Loucy (cell line): ENCODE results near the gene WNT9A.

Experiments used
- H2AFZ ChIP-seq: fragments of 200-600 bp; sonication (generic); 2 replicates; pipeline ENCODE4 v1.6.0; 2016; ENCODE audit warnings: antibody characterized with exemption, mild to moderate bottlenecking, low read length, moderate library complexity
- H3F3A ChIP-seq: fragments of 200-600 bp; 2 replicates; pipeline ENCODE4 v1.6.0; 2016; ENCODE audit warnings: antibody characterized with exemption, low read depth, mild to moderate bottlenecking
- H3K27me3 ChIP-seq: fragments of 200-600 bp; sonication (generic); 2 replicates; pipeline ENCODE4 v1.6.1; 2014; ENCODE audit warnings: low read length, mild to moderate bottlenecking; ENCODE audit not compliant: insufficient read depth, poor library complexity, severe bottlenecking
- H3K36me3 ChIP-seq: fragments of 200-600 bp; sonication (generic); 2 replicates; pipeline ENCODE4 v1.6.1; 2016; ENCODE audit warnings: low read length; ENCODE audit not compliant: insufficient read depth
- H3K4me1 ChIP-seq: fragments of 200-600 bp; sonication (generic); 2 replicates; pipeline ENCODE4 v1.5.1; 2014; ENCODE audit warnings: low read length, mild to moderate bottlenecking; ENCODE audit not compliant: insufficient read depth, poor library complexity, severe bottlenecking
- H3K4me2 ChIP-seq: fragments of 200-600 bp; sonication (generic); 2 replicates; pipeline ENCODE4 v1.6.0; 2014; ENCODE audit warnings: antibody characterized with exemption, low read length, low read depth, mild to moderate bottlenecking; ENCODE audit not compliant: poor library complexity, severe bottlenecking
- H3K4me3 ChIP-seq: fragments of 200-600 bp; sonication (generic); 2 replicates; pipeline ENCODE4 v1.5.1; 2014; ENCODE audit warnings: low read length, mild to moderate bottlenecking, mixed read lengths; ENCODE audit not compliant: poor library complexity, severe bottlenecking
- H3K79me2 ChIP-seq: fragments of 200-600 bp; sonication (generic); 2 replicates; pipeline ENCODE4 v1.6.1; 2014; ENCODE audit warnings: low read length; ENCODE audit not compliant: insufficient read depth
- H3K9ac ChIP-seq: fragments of 200-600 bp; sonication (generic); 2 replicates; pipeline ENCODE4 v1.6.0; 2014; ENCODE audit warnings: mild to moderate bottlenecking, low read depth, low read length, moderate library complexity; ENCODE audit not compliant: poor library complexity, severe bottlenecking
- H3K9me2 ChIP-seq: fragments of 200-600 bp; sonication (generic); replicated peaks from 2 replicates; pipeline ENCODE4 v1.6.1; 2016; ENCODE audit warnings: low read depth, low read length, mixed read lengths
- H3K9me3 ChIP-seq: fragments of 200-600 bp; sonication (generic); 2 replicates; pipeline ENCODE4 v1.6.1; 2014; ENCODE audit warnings: mild to moderate bottlenecking, antibody characterized with exemption, low read length, low read depth; ENCODE audit not compliant: insufficient read depth
- H4K20me1 ChIP-seq: fragments of 200-600 bp; sonication (generic); 2 replicates; pipeline ENCODE4 v1.6.0; 2014; ENCODE audit warnings: antibody characterized with exemption, low read length, mild to moderate bottlenecking; ENCODE audit not compliant: insufficient read depth, poor library complexity, severe bottlenecking
- EZH2phosphoT487 ChIP-seq: fragments of 200-600 bp; IDR thresholded peaks from 2 replicates; pipeline ENCODE4 v1.6.1; 2018; ENCODE audit warnings: antibody characterized with exemption, mild to moderate bottlenecking, moderate library complexity, borderline replicate concordance
- TF ChIP-seq, protein P1 (sequence below): fragments of 200-600 bp; sonication (generic); conservative IDR thresholded peaks from 2 replicates; pipeline ENCODE4 v1.5.1; 2014; ENCODE audit warnings: mild to moderate bottlenecking, antibody characterized with exemption, low read length

The WNT9A gene

DNA sequence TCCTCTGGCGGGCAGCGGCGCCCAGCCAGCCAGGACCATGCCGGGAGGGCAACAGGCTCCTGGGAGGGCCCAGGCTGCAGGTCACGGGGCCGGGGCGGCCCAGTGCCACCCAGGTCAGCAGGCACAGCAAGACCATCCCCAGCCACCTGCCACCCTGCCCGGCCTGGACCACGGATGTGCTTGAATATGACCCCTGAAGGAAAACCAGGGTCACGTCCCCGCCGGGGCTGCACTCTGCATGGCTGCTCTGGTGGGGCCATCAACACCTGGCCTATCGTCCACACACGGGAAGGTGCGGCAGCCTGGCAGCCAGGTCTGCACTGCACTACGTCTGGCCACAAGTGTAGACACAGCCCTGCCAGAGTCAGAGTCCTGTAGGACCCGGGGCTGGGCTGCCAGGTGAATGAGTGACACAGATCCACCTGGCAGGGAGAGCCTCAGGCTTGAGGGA is 6.9 kb downstream of the WNT9A start:
- Histone ChIP-seq H3K9me2 (no peaks in the 10 kb centered on the region), H3K36me3 (no peaks in the 10 kb centered on the region), H3K9ac (no peak overlapping the region), H4K20me1 (no peaks in the 10 kb centered on the region), H2AFZ (no peak overlapping the region), H3F3A (no peaks in the 10 kb centered on the region), H3K27me3 (no peaks in the 10 kb centered on the region), H3K4me3 (no peak overlapping the region), H3K4me2 (no peak overlapping the region), H3K4me1 (no peaks in the 10 kb centered on the region), H3K9me3 (no peaks in the 10 kb centered on the region; the same call in 1 of the 2 replicates), H3K79me2 (no peaks in the 10 kb centered on the region)
- no peak for TF ChIP-seq EZH2phosphoT487
- TF ChIP-seq, protein P1, sequence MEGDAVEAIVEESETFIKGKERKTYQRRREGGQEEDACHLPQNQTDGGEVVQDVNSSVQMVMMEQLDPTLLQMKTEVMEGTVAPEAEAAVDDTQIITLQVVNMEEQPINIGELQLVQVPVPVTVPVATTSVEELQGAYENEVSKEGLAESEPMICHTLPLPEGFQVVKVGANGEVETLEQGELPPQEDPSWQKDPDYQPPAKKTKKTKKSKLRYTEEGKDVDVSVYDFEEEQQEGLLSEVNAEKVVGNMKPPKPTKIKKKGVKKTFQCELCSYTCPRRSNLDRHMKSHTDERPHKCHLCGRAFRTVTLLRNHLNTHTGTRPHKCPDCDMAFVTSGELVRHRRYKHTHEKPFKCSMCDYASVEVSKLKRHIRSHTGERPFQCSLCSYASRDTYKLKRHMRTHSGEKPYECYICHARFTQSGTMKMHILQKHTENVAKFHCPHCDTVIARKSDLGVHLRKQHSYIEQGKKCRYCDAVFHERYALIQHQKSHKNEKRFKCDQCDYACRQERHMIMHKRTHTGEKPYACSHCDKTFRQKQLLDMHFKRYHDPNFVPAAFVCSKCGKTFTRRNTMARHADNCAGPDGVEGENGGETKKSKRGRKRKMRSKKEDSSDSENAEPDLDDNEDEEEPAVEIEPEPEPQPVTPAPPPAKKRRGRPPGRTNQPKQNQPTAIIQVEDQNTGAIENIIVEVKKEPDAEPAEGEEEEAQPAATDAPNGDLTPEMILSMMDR = no peak

DNA sequence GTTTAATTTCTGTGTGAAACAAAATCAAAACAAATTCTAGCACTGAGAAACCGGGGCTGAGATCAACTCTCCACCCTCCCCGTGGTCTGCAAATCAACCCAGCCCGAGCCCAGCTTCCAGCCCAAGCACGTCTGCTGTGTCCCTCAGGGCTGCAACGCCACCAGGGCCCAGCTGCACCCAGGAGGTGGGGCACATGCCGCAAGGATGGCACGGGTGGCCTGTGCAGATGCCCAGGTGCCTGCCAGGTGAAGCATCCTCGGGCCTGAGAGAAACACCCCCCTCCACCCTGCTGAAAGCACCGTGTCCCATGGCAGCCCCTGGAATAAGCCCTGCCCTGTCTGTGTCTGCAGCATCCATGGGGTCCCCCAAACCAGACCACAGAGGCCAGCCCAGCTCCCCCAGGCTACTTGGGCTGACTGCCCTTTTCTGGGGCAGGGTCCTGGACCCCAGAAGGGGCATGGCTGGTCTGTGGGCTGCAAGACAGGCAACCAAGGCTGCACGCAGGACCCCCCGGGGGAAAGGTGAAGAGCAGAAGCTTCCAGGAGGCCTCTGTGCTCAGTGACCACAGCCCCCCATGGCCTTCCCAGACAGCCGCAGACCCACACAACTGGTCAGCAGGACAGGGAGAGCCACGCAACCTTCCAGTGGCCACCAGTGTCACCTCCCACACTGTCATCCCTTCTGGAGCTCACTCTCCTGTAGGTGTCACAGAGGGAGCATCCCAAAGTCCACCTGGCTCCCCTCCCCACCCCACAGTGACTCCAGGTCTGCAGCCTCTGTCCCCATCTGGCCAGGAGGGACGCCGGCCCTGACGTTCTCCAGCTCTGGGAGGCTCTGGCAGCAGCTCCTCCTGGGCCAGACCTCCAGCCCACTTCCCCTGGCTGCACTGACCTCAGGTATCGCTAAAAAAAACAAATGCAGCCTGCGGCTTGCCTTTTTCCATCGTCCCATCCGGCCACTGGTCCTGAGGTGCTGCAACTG is 7.7 kb downstream of the WNT9A start:
- Histone ChIP-seq H3K79me2 (no peaks in the 10 kb centered on the region), H3K27me3 (no peaks in the 10 kb centered on the region), H4K20me1 (no peaks in the 10 kb centered on the region), H3K4me3 (no peak overlapping the region), H2AFZ (no peak overlapping the region), H3K9me2 (no peaks in the 10 kb centered on the region), H3K9ac (no peak overlapping the region), H3K4me2 (no peak overlapping the region), H3K36me3 (no peaks in the 10 kb centered on the region), H3K9me3 (no peaks in the 10 kb centered on the region; the same call in 1 of the 2 replicates), H3K4me1 (no peaks in the 10 kb centered on the region), H3F3A (no peaks in the 10 kb centered on the region)
- TF ChIP-seq, protein P1 = no peak
- TF ChIP-seq EZH2phosphoT487 = no peak

- Histone ChIP-seq H3K9ac (no peak overlapping the region), H3K9me3 (no peaks in the 10 kb centered on the region; the same call in 1 of the 2 replicates), H3K4me3 (no peak overlapping the region), H3K27me3 (no peaks in the 10 kb centered on the region), H3K4me1 (no peaks in the 10 kb centered on the region), H2AFZ (no peak overlapping the region), H3K4me2 (no peak overlapping the region), H3K79me2 (no peaks in the 10 kb centered on the region), H3F3A (no peaks in the 10 kb centered on the region), H3K36me3 (no peaks in the 10 kb centered on the region), H3K9me2 (no peaks in the 10 kb centered on the region), H4K20me1 (no peaks in the 10 kb centered on the region)
- TF ChIP-seq, protein P1 = no peak
- TF ChIP-seq EZH2phosphoT487 = no peak
These were observed 8.6 kb downstream of the WNT9A start for GRCh38 chr1:227938911-227939790.
